K562 (cell line): ENCODE data around the gene GABRA1. TPM values are rescaled to one million over a fixed set of nuclear protein-coding genes. Genes with fewer than 3 reads are reported as not detected.
A peak's percentile ranks its signal among the peaks of the same experiment; 100 is the strongest.

Experiments
- ATAC-seq: fragments of 200-7000 bp; cut with Tn5 transposase; 3 replicates; pipeline ENCODE4 v1.9.1; 2020; ENCODE audit warnings: moderate library complexity
- BruUV-seq: library from RNA; stranded (reverse); fragments of 400-500 nt; replicated peaks from 2 replicates; lab custom pipeline; 2021; lab: Mats Ljungman, UMichigan
- CTCF ChIA-PET: fragments of 300-600 bp; formaldehyde crosslinking; extraction: SDS; loops from one replicate; lab custom pipeline; 2021; ENCODE audit warnings: low intra/inter-chr PET ratio; lab: Yijun Ruan, JAX
- POLR2A ChIA-PET: fragments of 300-600, 350-650 bp; sonication (Branson Sonifier 250); formaldehyde crosslinking; extraction: SDS; loops from one replicate; lab custom pipeline; 2021; ENCODE audit warnings: antibody characterized with exemption, inconsistent platforms; lab: Yijun Ruan, JAX
- DNase-seq, 4 experiments: peaks; one replicate each; pipeline versions ENCODE4 v3.0.0 to v3.0.0-alpha.2; 2011 to 2018; ENCODE audit warnings: low spot score in 3 of 4, mixed read lengths in 3 of 4; ENCODE audit errors: extremely low read depth in 1 of 4
- FAIRE-seq: peaks from 2 replicates; lab custom pipeline; 2011; peaks lifted over from hg19 to GRCh38; lab: Jason Lieb, UNC
- H2AFZ ChIP-seq: 2 replicates; pipeline ENCODE4 v1.6.0; 2011; ENCODE audit warnings: low read depth, low read length, control low read depth, inconsistent platforms
- H3K27ac ChIP-seq: fragments of 200-600 bp; 3 replicates; pipeline ENCODE4 v1.8.0; 2011; ENCODE audit warnings: low read depth, mild to moderate bottlenecking, control low read depth, inconsistent platforms, low read length, moderate library complexity, mixed read lengths; ENCODE audit errors: extremely low read depth
- H3K27me3 ChIP-seq, 2 experiments: fragments of 300-600 bp in 1 of 2; 2 replicates in 1 of 2; 3 replicates in 1 of 2; pipeline versions ENCODE4 v1.6.0 to v1.8.0; 2011; ENCODE audit warnings: inconsistent platforms in 2 of 2, low read length in 2 of 2, mild to moderate bottlenecking in 1 of 2, mixed read lengths in 1 of 2, moderate library complexity in 1 of 2; ENCODE audit not compliant: control insufficient read depth in 2 of 2, insufficient read depth in 2 of 2
- H3K36me3 ChIP-seq: fragments of 300-600 bp; 3 replicates; pipeline ENCODE4 v1.8.0; 2011; ENCODE audit warnings: mild to moderate bottlenecking, low read length, inconsistent platforms; ENCODE audit not compliant: control insufficient read depth, insufficient read depth
- H3K4me1 ChIP-seq, 2 experiments: fragments of 200-600 bp in 1 of 2; replicated peaks in 1 of 2; 2 replicates in 1 of 2; 3 replicates in 1 of 2; pipeline versions ENCODE4 v1.5.1 to v1.8.0; 2011; ENCODE audit warnings: inconsistent platforms in 2 of 2, low read length in 2 of 2, mild to moderate bottlenecking in 1 of 2, mixed read lengths in 1 of 2, moderate library complexity in 1 of 2; ENCODE audit not compliant: control insufficient read depth in 2 of 2, insufficient read depth in 2 of 2
- H3K4me2 ChIP-seq: 2 replicates; pipeline ENCODE4 v1.6.1; 2011; ENCODE audit warnings: low read length, control low read depth, inconsistent platforms, mixed read lengths; ENCODE audit not compliant: insufficient read depth
- H3K4me3 ChIP-seq: fragments of 200-600 bp; sonication (generic), shearing (Covaris generic); 2 replicates; pipeline ENCODE4 v1.5.1; 2016; ENCODE audit warnings: control low read depth, inconsistent platforms
- H3K79me2 ChIP-seq: fragments of 200-600 bp; 3 replicates; pipeline ENCODE4 v1.8.0; 2011; ENCODE audit warnings: low read length, inconsistent platforms; ENCODE audit not compliant: control insufficient read depth, insufficient read depth
- H3K9ac ChIP-seq, 2 experiments: 2 replicates each; pipeline versions ENCODE4 v1.6.0 to v1.6.1; 2011; ENCODE audit warnings: low read depth in 2 of 2, low read length in 2 of 2, control low read depth in 1 of 2, inconsistent platforms in 1 of 2, mild to moderate bottlenecking in 1 of 2, mixed read lengths in 1 of 2; ENCODE audit not compliant: insufficient read depth in 1 of 2
- H3K9me1 ChIP-seq: one replicate; pipeline ENCODE4 v1.6.0; 2011; ENCODE audit warnings: inconsistent platforms, mild to moderate bottlenecking, low read length, moderate library complexity; ENCODE audit not compliant: control insufficient read depth, insufficient read depth
- H3K9me3 ChIP-seq: replicated peaks from 2 replicates; pipeline ENCODE4 v1.5.1; 2011; ENCODE audit warnings: low read depth, low read length, inconsistent platforms; ENCODE audit not compliant: control insufficient read depth, insufficient read depth
- H4K20me1 ChIP-seq: replicated peaks from 2 replicates; pipeline ENCODE4 v1.6.1; 2011; ENCODE audit warnings: low read length, inconsistent platforms, mixed read lengths; ENCODE audit not compliant: control insufficient read depth, insufficient read depth
- ARID2 ChIP-seq: fragments of 450-650 bp; IDR thresholded peaks from 2 replicates; pipeline ENCODE4 v1.6.1; 2017; ENCODE audit warnings: antibody characterized with exemption, mild to moderate bottlenecking
- CCAR2 ChIP-seq: fragments of 200-400 bp; formaldehyde crosslinking; IDR thresholded peaks from 2 replicates; pipeline ENCODE4 v1.6.1; 2017; ENCODE audit warnings: mild to moderate bottlenecking, low read depth, low read length
- MTA1 ChIP-seq: fragments of 450-650 bp; IDR thresholded peaks from 2 replicates; pipeline ENCODE4 v1.6.1; 2017; ENCODE audit warnings: borderline replicate concordance
- SPI1 ChIP-seq: IDR thresholded peaks from 2 replicates; pipeline ENCODE4 v1.6.1; 2011; ENCODE audit warnings: low read depth, low read length, control low read depth, borderline replicate concordance
- TSHZ1 ChIP-seq: fragments of 250-450 bp; sonication (Bioruptor Pico); IDR thresholded peaks from 2 replicates; pipeline ENCODE4 v1.4.0; 2020; ENCODE audit warnings: mild to moderate bottlenecking, moderate library complexity
- WGBS: fragments of 100-300 bp; shearing (Covaris generic); methylation state at CpG from one replicate; pipeline ENCODE4 v1.1.6; 2016; ENCODE audit warnings: low coverage, mixed read lengths; ENCODE audit not compliant: insufficient coverage; ENCODE audit errors: missing lambda C conversion rate; 5-methylcytosine and 5-hydroxymethylcytosine counted together
- in situ Hi-C: fragments of 300-500 bp; cut with MboI; formaldehyde crosslinking; loops from 4 replicates; pipeline ENCODE4 v1.15.0; 2018; ENCODE audit warnings: inconsistent platforms, mixed read lengths
- intact Hi-C: fragments of 100-400 bp; cut with micrococcal nuclease; formaldehyde crosslinking; loops from 2 replicates; pipeline ENCODE4 v1.14.2; 2022
- polyA plus RNA-seq, 8 experiments: library from polyadenylated mRNA; depleted of rRNA in 4 of 8; stranded (reverse) in 5 of 8; unstranded in 3 of 8; fragments of >200 nt; fragmentation: Nextera tagmentation in 2 of 8; fragmentation: Illumina TruSeq in 1 of 8; extraction: Ambion mirVana in 2 of 8; extraction: Trizol in 1 of 8; gene quantifications; 2 replicates each; pipeline versions ENCODE4 v1.2.1 to v1.2.3, GENCODE V29; 2011 to 2014; ENCODE audit warnings: inconsistent platforms in 1 of 8, missing spikeins in 1 of 8
- total RNA-seq, 7 experiments: library from RNA; depleted of rRNA in 6 of 7; stranded (reverse); fragments of >200 nt in 6 of 7; fragmentation: Illumina TruSeq in 2 of 7; extraction: Trizol in 2 of 7; gene quantifications; 2 replicates each; pipeline versions ENCODE4 v1.2.1 to v1.2.3, GENCODE V29; 2011 to 2021; ENCODE audit warnings: low replicate concordance in 1 of 7
- TF ChIP-seq, protein P1 (sequence below), 2 experiments: fragments of 450-650 bp; formaldehyde crosslinking in 1 of 2; IDR thresholded peaks; 2 replicates each; pipeline versions ENCODE4 v1.4.0 to v1.6.1; 2014 to 2020; ENCODE audit warnings: mild to moderate bottlenecking in 2 of 2, borderline replicate concordance in 1 of 2, low read depth in 1 of 2

GABRA1 gene
- total and polyA plus RNA-seq, 9 of the 15 experiments (the other 6 are each of a cell fraction or from before 2014, with no cell fraction given) = 0.07 TPM; not detected in 8

DNA sequence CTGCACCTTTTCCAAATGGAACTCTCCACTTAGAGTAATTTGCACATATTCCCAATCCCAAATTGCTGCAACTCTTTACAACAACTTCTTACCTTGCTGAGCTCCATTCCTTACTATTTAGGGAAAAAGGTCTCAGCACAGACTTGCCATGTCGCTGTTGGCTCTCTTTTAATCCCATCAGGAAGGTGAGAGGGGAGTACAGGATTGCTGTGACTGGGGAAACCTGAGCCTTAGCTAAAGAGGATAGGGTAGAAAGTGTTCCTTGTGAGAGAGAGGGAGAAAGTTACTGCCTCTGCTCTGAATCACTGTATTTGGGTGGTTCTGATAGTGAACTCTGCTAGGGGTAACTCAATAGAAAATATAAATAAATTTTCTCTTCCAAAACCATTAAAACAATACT lies 43.7 kb upstream of the GABRA1 start (continued):
- TF ChIP-seq TSHZ1 (CRISPR knock-in tag) = no peak
- TF ChIP-seq CCAR2 = no peak
- TF ChIP-seq SPI1 = no peak
- TF ChIP-seq ARID2 = no peak

DNA sequence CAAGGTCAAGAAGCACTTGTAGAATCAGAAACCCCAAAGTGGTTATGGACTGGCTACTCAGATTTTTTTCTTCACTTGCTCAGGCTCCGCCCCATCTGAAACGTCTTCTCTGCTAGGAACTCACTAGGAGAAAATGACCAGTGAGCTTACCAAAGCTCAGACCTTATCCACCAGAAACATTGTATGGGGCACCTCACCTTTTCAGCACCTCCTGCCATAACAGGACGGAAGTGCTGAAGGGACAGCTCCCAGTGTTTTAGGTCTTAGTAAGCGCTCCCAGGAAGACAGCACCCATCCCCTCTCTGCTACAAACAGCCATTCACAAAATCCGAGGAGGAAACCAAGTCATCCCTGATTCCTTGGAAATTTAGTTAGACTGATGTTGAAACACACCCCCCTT lies 1.2 kb upstream of the GABRA1 start:
- no peak overlapping the region for H2AFZ ChIP-seq
- no peaks in the 10 kb centered on the region for H3K9me3 ChIP-seq
- no peak overlapping the region for H3K4me2 ChIP-seq
- 0% methylated on average over 5 of the region's 5 CpGs for WGBS
- intact Hi-C loops = no loop called here
- DNase-seq (no peak), ATAC-seq (no peak)
- H3K36me3 ChIP-seq = no peaks in the 10 kb centered on the region
- no peaks in the 10 kb centered on the region for H3K4me1 ChIP-seq
- H3K4me3 ChIP-seq = no peak overlapping the region
- no peaks in the 10 kb centered on the region for H3K27me3 ChIP-seq
- H3K27ac ChIP-seq = no peak overlapping the region
- no peaks in the 10 kb centered on the region for H3K79me2 ChIP-seq
- TF ChIP-seq MTA1 = no peak
- TF ChIP-seq, protein P1, sequence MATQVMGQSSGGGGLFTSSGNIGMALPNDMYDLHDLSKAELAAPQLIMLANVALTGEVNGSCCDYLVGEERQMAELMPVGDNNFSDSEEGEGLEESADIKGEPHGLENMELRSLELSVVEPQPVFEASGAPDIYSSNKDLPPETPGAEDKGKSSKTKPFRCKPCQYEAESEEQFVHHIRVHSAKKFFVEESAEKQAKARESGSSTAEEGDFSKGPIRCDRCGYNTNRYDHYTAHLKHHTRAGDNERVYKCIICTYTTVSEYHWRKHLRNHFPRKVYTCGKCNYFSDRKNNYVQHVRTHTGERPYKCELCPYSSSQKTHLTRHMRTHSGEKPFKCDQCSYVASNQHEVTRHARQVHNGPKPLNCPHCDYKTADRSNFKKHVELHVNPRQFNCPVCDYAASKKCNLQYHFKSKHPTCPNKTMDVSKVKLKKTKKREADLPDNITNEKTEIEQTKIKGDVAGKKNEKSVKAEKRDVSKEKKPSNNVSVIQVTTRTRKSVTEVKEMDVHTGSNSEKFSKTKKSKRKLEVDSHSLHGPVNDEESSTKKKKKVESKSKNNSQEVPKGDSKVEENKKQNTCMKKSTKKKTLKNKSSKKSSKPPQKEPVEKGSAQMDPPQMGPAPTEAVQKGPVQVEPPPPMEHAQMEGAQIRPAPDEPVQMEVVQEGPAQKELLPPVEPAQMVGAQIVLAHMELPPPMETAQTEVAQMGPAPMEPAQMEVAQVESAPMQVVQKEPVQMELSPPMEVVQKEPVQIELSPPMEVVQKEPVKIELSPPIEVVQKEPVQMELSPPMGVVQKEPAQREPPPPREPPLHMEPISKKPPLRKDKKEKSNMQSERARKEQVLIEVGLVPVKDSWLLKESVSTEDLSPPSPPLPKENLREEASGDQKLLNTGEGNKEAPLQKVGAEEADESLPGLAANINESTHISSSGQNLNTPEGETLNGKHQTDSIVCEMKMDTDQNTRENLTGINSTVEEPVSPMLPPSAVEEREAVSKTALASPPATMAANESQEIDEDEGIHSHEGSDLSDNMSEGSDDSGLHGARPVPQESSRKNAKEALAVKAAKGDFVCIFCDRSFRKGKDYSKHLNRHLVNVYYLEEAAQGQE (IDR thresholded peaks at IDR 0.05; ENCODE audit: borderline replicate concordance) = peak; percentile 38
- TF ChIP-seq, protein P1 (CRISPR knock-in tag; IDR thresholded peaks at IDR 0.05; ENCODE audit: low read depth) = no peak
- TF ChIP-seq, all 486 proteins: peak for 1
- POLR2A ChIA-PET = no interaction called here
- in situ Hi-C loops = no loop called here
- no peak for FAIRE-seq
- Histone ChIP-seq H3K9ac (no peak overlapping the region), H3K9me1 (no peaks in the 10 kb centered on the region), H4K20me1 (no peaks in the 10 kb centered on the region)
- CTCF ChIA-PET = no interaction called here
- no TSS peak for BruUV-seq
